Measurements from ENCODE around the gene CDK5RAP2.
"Not testable (repeated sequence)": the region's sequence is repeated elsewhere in the genome, so short reads cannot be mapped to it uniquely, and the experiment has no call there.

Gene CDK5RAP2

GRCh38 chr9:120542701-120543490 lies 37.1 kb downstream of the CDK5RAP2 start:
- DNase-seq (ENCODE audit: low read depth), result no peak

GRCh38 chr9:120541921-120542320 lies 38.0 kb downstream of the CDK5RAP2 start:
- DNase-seq (ENCODE audit: low read depth), result no peak

GRCh38 chr9:120539951-120540350 lies 40.0 kb downstream of the CDK5RAP2 start:
- no peak for DNase-seq (ENCODE audit: low read depth)

GRCh38 chr9:120538339-120538738 lies 41.6 kb downstream of the CDK5RAP2 start:
- no peak for DNase-seq (ENCODE audit: low read depth)

GRCh38 chr9:120536949-120537640 lies 42.9 kb downstream of the CDK5RAP2 start:
- DNase-seq (ENCODE audit: low read depth), result no peak

GRCh38 chr9:120536094-120536493 lies 43.9 kb downstream of the CDK5RAP2 start:
- DNase-seq (ENCODE audit: low read depth), result no peak

GRCh38 chr9:120534266-120534665 lies 45.7 kb downstream of the CDK5RAP2 start:
- no peak for DNase-seq (ENCODE audit: low read depth)

GRCh38 chr9:120532891-120533290 lies 47.1 kb downstream of the CDK5RAP2 start:
- DNase-seq (ENCODE audit: low read depth), result no peak

- DNase-seq (ENCODE audit: low read depth), result no peak
These were observed 47.5 kb downstream of the CDK5RAP2 start for GRCh38 chr9:120532475-120532874.

GRCh38 chr9:120531683-120532300 lies 48.2 kb downstream of the CDK5RAP2 start:
- DNase-seq (ENCODE audit: low read depth), result no peak

- not testable (repeated sequence) for DNase-seq (ENCODE audit: low read depth)
These were observed 49.6 kb downstream of the CDK5RAP2 start for GRCh38 chr9:120530220-120530832.

- no peak for DNase-seq (ENCODE audit: low read depth)
These were observed 51.1 kb downstream of the CDK5RAP2 start for GRCh38 chr9:120528829-120529228.

GRCh38 chr9:120528327-120528726 lies 51.6 kb downstream of the CDK5RAP2 start:
- DNase-seq (ENCODE audit: low read depth), result no peak

- DNase-seq (ENCODE audit: low read depth), result no peak
These were observed 53.4 kb downstream of the CDK5RAP2 start for GRCh38 chr9:120526534-120526933.

GRCh38 chr9:120524863-120525262 lies 55.1 kb downstream of the CDK5RAP2 start:
- no peak for DNase-seq (ENCODE audit: low read depth)

GRCh38 chr9:120524038-120524437 lies 55.9 kb downstream of the CDK5RAP2 start:
- no peak for DNase-seq (ENCODE audit: low read depth)

GRCh38 chr9:120522558-120522957 lies 57.4 kb downstream of the CDK5RAP2 start:
- DNase-seq (ENCODE audit: low read depth), result no peak

- DNase-seq (ENCODE audit: low read depth), result no peak
These were observed 57.9 kb downstream of the CDK5RAP2 start for GRCh38 chr9:120522032-120522431.

GRCh38 chr9:120521101-120521500 lies 58.9 kb downstream of the CDK5RAP2 start:
- no peak for DNase-seq (ENCODE audit: low read depth)

- not testable (repeated sequence) for DNase-seq (ENCODE audit: low read depth)
These were observed 64.0 kb downstream of the CDK5RAP2 start for GRCh38 chr9:120515996-120516395.

- DNase-seq (ENCODE audit: low read depth), result not testable (repeated sequence)
These were observed 64.5 kb downstream of the CDK5RAP2 start for GRCh38 chr9:120515481-120515880.

- DNase-seq (ENCODE audit: low read depth), result no peak
These were observed 65.6 kb downstream of the CDK5RAP2 start for GRCh38 chr9:120514405-120514804.
